Osteocyte (in vitro differentiated cells): ENCODE measurements around the gene CELF3. TPM values are rescaled to one million over a fixed set of nuclear protein-coding genes. Genes with fewer than 3 reads are reported as not detected.
"Not testable (repeated sequence)": the region's sequence is repeated elsewhere in the genome, so short reads cannot be mapped to it uniquely, and the experiment has no call there.

Experiments used
- DNase-seq: peaks from one replicate; pipeline ENCODE4 v3.0.0; 2021; ENCODE audit warnings: mixed read lengths; ENCODE audit not compliant: unreplicated experiment; ENCODE audit errors: extremely low spot score
- H3K27ac Mint-ChIP-seq: one replicate; pipeline ENCODE4 v1.8.0; 2021; ENCODE audit warnings: mild to moderate bottlenecking, mixed read lengths; ENCODE audit not compliant: unreplicated experiment
- H3K27me3 Mint-ChIP-seq: one replicate; pipeline ENCODE4 v1.8.0; 2021; ENCODE audit warnings: mixed read lengths; ENCODE audit not compliant: unreplicated experiment
- H3K36me3 Mint-ChIP-seq: one replicate; pipeline ENCODE4 v1.8.0; 2021; ENCODE audit warnings: mixed read lengths; ENCODE audit not compliant: unreplicated experiment
- H3K4me1 Mint-ChIP-seq: one replicate; pipeline ENCODE4 v1.8.0; 2021; ENCODE audit warnings: mixed read lengths; ENCODE audit not compliant: unreplicated experiment
- H3K4me3 Mint-ChIP-seq: one replicate; pipeline ENCODE4 v1.8.0; 2021; ENCODE audit warnings: mild to moderate bottlenecking, moderate library complexity, mixed read lengths; ENCODE audit not compliant: unreplicated experiment
- H3K9me3 Mint-ChIP-seq: one replicate; pipeline ENCODE4 v1.8.0; 2021; ENCODE audit warnings: mixed read lengths; ENCODE audit not compliant: unreplicated experiment
- total RNA-seq: library from RNA; stranded (reverse); gene quantifications from 2 replicates; pipeline ENCODE4 v1.2.1, GENCODE V29; 2021
- TF ChIP-seq, protein P1 (sequence below): fragments of 200-600 bp; sonication (generic); IDR thresholded peaks from 2 replicates; pipeline ENCODE4 v1.5.0; 2021; ENCODE audit warnings: antibody characterized with exemption, mild to moderate bottlenecking, moderate library complexity

The CELF3 gene
- total RNA-seq, 1 donor from 2014 or later: not detected

DNA sequence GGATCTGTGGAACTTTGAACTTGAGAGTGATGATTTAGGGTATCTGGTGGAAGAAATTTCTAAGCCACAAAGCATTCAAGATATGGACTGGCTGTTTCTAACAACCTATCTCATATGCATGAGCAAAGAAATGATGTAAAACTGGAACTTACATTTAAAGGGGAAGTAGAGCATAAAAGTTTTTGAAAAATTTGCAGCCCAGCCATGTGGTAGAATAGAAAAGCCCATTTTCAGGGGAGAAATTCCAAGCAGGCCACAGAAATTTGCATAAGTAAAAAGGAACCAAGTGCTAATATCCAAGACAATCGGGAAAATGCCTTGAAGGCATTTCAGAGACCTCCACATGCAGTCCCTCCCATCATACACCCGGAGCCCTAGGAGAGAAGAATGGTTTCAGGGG, 20.4 kb upstream of the CELF3 start:
- TF ChIP-seq, protein P1, sequence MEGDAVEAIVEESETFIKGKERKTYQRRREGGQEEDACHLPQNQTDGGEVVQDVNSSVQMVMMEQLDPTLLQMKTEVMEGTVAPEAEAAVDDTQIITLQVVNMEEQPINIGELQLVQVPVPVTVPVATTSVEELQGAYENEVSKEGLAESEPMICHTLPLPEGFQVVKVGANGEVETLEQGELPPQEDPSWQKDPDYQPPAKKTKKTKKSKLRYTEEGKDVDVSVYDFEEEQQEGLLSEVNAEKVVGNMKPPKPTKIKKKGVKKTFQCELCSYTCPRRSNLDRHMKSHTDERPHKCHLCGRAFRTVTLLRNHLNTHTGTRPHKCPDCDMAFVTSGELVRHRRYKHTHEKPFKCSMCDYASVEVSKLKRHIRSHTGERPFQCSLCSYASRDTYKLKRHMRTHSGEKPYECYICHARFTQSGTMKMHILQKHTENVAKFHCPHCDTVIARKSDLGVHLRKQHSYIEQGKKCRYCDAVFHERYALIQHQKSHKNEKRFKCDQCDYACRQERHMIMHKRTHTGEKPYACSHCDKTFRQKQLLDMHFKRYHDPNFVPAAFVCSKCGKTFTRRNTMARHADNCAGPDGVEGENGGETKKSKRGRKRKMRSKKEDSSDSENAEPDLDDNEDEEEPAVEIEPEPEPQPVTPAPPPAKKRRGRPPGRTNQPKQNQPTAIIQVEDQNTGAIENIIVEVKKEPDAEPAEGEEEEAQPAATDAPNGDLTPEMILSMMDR: no peak
- Mint-ChIP-seq H3K27ac (no peak overlapping the region), H3K4me1 (no peaks in the 10 kb centered on the region), H3K36me3 (peaks cover 3% of the 10 kb centered on the region), H3K4me3 (no peak overlapping the region), H3K9me3 (peaks cover 6% of the 10 kb centered on the region), H3K27me3 (peaks cover 22% of the 10 kb centered on the region)
- DNase-seq: no peak

DNA sequence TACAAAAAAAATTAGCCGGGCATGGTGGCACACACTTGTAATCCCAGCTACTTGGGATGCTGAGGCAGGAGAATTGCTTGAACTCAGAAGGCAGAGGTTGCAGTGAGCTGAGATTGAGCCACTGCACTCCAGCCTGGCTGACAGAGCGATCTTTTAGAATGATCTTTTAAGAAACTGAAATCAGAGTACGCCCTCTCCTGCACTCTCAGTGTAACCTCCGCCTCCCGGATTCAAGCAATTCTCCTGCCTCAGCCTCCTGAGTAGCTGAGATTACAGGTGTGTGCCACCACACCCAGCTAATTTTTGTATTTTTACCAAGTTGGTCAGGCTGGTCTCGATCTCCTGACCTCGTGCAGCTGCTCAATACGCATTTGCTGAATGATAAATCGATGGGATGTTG, 17.4 kb upstream of the CELF3 start:
- H3K9me3 Mint-ChIP-seq: not testable (repeated sequence)

DNA sequence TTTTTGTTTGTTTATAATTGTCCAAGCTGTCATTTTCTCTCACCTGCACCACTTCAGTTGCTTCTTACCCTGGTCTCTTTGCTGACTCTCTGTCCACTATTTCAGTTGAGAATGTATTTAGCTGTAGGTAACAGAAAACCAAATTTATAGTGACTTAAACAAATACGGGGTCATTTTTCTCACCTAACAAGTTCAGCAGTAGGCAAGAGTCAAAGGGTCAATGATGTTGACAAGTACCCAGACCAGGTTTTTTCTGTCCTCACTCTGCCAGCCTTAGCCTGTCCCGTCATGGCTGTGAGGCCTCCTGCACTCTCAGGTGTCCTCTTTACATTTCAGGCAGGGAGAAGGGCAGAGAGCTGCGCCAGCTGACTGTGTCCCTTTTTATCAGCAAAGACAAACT, 16.5 kb upstream of the CELF3 start:
- peaks cover 18% of the 10 kb centered on the region for H3K27me3 Mint-ChIP-seq
- TF ChIP-seq, protein P1: no peak
- no peak overlapping the region for H3K27ac Mint-ChIP-seq

More for the DNA sequence above, 17.4 kb upstream of the CELF3 start:
- peaks cover 11% of the 10 kb centered on the region for H3K27me3 Mint-ChIP-seq
- H3K27ac Mint-ChIP-seq, H3K36me3 Mint-ChIP-seq, DNase-seq, H3K4me1 Mint-ChIP-seq, H3K4me3 Mint-ChIP-seq: not testable (repeated sequence)

DNA sequence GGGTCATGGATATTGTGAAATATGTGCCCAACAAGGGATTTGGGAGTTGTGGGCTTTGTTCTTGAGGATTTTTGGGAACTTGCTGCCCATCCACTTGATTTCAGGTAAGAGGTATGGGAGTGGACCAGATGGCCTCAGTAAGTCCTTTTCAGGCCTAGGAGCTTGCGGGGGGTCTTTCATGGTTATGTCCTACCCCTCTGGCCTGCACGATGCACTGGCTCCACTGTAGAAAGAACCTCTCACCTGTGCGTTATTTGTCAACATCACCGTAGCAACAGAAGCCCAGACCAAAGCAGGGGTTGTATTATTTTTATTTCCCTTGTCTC, 13.3 kb upstream of the CELF3 start:
- no peaks in the 10 kb centered on the region for H3K36me3 Mint-ChIP-seq
- DNase-seq: no peak
- peaks cover 39% of the 10 kb centered on the region for H3K27me3 Mint-ChIP-seq
- peaks cover 7% of the 10 kb centered on the region for H3K4me1 Mint-ChIP-seq
- no peaks in the 10 kb centered on the region for H3K9me3 Mint-ChIP-seq
- no peak overlapping the region for H3K4me3 Mint-ChIP-seq
- TF ChIP-seq, protein P1: no peak
- H3K27ac Mint-ChIP-seq: no peak overlapping the region

More for the DNA sequence above, 16.5 kb upstream of the CELF3 start:
- Mint-ChIP-seq H3K36me3 (peaks cover 3% of the 10 kb centered on the region), H3K4me1 (peaks cover 6% of the 10 kb centered on the region), H3K9me3 (peaks cover 6% of the 10 kb centered on the region), H3K4me3 (no peak overlapping the region)
- DNase-seq: no peak

DNA sequence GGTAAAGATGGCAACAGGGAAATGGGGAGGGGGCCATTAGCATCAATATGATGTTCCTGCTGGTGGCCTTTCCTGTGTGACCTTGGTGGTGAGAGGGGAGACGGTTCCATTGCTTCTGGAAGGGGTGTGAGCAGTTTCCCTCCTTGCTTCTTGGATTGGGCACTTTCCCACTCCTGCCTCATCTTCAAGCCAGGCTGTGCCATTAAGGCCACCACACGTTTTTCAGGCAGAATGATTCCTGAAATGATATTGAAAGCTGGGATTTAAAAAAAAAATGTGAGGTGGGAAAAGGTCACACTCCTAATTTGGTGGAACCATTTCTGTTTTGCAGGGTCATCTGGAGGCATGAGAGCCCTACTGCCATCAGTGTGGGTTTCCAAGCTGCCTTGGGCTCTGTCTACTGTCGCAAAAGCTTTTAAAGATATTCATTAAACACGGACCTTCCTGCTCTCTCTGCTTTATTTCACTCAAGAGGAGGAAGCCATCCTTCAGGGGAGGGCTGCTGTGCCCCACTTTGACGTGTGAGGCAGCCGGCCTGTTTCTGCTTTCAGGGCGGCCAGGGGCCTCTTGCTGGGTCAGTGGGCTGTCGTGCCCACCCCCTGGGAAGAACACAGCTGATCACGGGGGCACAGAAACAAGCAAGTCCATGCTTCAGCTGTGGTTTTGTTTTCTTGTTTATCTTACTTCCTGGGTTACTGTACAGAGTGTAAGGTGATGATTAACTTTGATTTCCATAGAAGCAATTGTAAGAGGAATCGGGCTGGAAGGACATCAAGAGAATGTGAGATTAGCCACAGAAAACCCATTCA, 12.8 kb upstream of the CELF3 start:
- Mint-ChIP-seq H3K27me3 (peaks cover 42% of the 10 kb centered on the region), H3K4me1 (peaks cover 7% of the 10 kb centered on the region), H3K9me3 (no peaks in the 10 kb centered on the region), H3K27ac (no peak overlapping the region), H3K4me3 (no peak overlapping the region), H3K36me3 (no peaks in the 10 kb centered on the region)
- DNase-seq: no peak
- TF ChIP-seq, protein P1: no peak
